Measurements from ENCODE around the gene SRGAP2B.
"Not testable (repeated sequence)": the region's sequence is repeated elsewhere in the genome, so short reads cannot be mapped to it uniquely, and the experiment has no call there.

Gene SRGAP2B

GRCh38 chr1:145095284-145096057 lies at the start of gene SRGAP2B, which contains the start of gene FAM72D:
Gene SRGAP2B (minus strand): TSS chr1:145095328. CDS start chr1:145092901, 2,427 bp downstream.
Gene FAM72D (plus strand): TSS chr1:145095974. CDS start chr1:145096848, 874 bp downstream.
- DNase-seq: not testable (repeated sequence)

DNA sequence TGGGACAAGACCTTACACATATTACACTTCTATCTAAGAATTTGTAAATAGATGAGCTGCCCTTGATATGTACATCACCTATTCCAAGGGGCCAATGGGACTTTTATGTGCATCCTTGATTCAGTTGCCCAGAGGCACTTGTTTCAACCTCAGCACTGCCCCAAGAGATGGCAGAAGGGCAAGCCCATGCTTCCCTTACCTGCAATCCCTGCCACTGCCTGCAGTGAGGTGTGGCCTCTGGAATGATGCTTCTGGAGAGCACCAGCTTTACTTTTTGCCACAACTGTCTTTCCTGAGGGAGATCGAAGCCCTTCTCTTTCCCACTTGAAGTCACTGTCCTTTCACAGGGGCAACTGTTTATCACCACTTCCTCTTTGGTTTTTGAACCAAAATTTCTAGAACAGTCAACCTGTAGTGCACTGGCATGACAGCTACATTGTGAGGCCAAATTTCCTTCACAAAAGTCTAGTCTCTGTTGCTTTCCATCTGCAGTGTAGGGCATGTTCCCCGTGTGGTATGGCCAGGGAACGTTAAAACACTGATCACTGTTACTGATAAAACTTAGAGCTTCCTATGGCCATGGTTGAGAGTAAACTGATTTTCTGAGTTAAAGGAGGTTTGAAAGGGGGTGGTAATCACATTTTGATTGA lies 49.3 kb upstream of the SRGAP2B start:
- not testable (repeated sequence) for DNase-seq

DNA sequence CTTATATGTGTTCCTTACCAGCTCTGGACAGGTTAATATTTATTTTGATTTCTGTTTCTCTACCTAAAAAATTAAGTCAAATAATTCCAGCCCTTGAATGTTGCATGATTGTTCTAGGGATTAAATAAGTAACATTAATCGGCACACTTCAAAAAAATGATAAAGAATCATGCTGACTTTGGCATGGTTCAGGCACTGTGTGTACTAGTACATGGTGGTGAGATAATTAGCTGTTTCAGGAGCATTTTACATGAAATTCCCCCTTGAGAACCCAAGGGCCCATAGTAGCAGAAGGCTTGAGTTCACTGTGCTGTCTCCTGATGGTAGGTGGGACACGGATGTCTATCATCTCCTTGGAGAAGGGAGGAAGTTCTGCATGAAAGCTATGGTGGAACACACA lies 45.4 kb upstream of the SRGAP2B start:
- DNase-seq: not testable (repeated sequence)

GRCh38 chr1:145134476-145134875 lies 39.3 kb upstream of the SRGAP2B start:
- not testable (repeated sequence) for DNase-seq

- not testable (repeated sequence) for DNase-seq
These were observed 33.8 kb upstream of the SRGAP2B start for GRCh38 chr1:145128697-145129469.

DNA sequence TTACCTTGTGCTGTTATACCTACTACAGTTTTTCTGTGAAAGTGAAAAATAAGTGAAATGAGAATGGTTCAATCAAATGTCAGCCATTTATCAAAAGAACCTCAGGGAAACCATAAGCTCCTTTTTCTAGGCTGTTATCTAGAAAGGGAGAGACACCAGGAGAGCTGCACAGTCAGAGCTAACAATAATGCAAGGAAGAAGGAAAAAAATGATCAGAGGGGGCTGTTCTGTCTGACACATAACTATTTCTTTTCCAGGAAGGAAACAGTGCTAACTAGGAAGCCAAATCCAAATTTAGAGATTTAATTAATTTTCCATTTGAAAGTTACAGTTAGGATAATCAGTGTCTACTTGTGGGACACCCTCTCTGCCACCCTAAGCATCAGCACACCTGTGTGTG lies 32.0 kb upstream of the SRGAP2B start:
- DNase-seq: not testable (repeated sequence)

DNA sequence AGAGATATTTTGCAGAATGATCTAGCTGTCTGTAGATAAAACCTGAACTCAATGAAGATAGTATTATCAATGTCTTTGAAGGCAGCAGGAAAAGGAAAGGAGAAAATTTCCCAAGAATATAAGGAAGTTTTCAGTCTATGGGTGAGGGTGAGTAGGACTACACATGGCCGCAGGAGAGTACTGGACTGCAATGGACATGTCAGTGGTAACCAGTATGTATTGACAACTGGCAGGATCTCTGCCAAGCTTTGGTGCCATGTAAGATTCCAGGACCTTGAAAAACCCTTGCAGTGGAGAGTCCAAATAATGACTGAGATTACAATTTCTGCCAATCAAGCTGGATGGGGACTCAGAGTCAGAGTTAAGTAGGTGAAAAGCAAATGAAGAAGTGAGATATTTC lies 30.0 kb upstream of the SRGAP2B start:
- DNase-seq: not testable (repeated sequence)

DNA sequence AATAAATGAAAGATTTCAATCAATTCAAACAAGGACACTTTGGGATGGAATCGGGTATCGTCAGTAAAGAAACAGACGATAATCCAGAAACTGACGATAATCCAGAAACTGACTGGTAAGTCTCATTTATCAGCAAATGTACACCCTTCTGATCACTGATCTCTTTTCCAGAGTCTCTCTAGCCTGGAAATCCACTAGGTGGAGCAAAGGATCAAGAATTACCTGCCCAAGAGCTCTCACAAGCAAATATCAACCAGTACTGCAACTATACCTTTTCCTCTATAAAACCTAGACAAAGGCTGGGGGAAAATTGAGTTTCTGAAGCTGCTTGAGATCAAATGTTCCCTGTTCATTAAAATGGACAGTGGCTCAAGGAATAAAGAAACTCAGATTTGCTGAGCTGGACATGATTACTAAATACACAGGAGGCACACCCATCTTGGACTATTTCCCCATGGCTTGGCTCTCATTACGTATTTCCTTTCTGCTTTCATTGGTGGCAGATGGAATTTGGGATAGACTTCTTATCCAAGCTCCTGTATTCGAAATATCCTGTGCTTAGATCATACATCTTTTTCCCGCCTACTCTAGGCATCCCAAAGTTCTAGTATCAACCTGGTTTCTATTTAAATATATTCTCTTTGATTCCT lies 29.0 kb upstream of the SRGAP2B start:
- DNase-seq: not testable (repeated sequence)

DNA sequence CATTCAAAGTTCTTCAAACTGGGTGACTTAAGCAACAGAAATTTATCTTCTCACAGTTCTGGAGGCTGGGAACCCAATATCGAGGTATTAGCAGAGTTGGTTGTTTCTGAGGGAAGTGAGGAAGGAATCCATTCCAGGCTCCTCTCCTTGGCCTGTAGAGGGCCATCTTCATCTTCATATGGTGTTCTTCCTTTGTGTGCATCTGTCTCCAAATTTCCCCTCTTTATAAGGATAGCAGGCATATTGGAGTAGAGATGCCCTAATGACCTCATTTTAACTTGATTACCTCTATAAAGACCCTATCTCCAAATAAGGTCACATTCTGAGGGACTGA lies 27.9 kb upstream of the SRGAP2B start:
- not testable (repeated sequence) for DNase-seq

- not testable (repeated sequence) for DNase-seq
These were observed 27.4 kb upstream of the SRGAP2B start for GRCh38 chr1:145122344-145123061.

DNA sequence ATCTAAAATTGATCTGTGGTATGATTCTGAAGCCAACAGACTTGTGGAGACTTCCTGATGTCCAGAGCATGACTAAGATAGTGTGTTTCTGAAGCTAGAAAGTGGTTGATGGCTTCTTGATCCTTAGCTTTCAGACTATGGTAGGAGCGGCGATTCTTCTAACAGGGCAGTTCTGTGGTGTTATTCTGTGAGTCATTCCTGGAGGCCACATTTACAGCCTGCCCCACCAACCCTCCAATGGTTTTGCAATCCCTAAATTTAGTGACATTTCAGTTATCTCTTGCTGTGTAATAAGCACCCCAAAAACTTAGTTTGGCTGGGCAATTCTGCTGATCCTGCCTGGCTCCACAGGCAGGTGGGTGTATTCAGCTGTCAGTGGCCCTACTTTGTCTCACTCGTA lies 24.7 kb upstream of the SRGAP2B start:
- not testable (repeated sequence) for DNase-seq

DNA sequence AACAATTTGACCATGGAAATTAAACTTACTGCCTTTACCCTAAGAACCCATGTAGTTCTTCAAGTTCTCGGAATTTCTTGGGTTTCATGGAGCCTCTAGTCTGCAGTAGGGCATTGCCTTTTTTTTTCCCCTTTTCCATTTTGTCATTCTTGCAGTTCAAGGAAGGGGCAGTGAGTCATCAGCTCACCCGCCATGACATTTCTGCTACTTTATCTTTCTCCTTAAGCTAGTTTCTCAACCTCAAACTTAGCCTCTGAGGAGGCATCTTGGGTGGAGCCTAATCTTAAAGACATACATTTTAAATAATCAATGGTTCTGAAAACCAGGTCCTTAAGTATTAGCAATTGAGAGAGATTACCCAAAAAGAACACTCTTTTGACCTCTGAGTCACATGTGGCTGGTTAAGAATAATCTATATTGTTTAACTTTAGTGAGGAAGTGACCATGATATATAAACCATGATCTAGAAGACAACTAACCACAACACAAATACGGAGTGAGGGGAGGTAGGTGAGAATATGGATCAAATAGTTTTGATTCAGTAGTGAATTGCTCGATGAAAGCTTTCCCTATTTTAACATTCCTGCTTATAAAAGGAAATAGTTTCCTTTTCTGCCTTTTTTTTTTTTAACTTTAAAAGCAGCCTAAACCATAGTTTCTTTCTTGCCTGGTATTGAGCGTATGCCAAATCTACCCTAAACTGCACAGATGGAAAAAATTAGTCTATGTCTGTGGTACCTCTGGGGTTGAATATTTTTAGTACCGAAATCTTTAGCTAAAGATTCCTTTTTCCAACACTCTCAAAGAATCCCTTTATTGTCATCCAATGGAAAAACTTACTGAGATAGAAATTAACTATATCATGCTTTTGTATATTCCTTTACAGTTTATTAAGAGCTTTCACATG lies 20.7 kb upstream of the SRGAP2B start:
- DNase-seq: not testable (repeated sequence)

DNA sequence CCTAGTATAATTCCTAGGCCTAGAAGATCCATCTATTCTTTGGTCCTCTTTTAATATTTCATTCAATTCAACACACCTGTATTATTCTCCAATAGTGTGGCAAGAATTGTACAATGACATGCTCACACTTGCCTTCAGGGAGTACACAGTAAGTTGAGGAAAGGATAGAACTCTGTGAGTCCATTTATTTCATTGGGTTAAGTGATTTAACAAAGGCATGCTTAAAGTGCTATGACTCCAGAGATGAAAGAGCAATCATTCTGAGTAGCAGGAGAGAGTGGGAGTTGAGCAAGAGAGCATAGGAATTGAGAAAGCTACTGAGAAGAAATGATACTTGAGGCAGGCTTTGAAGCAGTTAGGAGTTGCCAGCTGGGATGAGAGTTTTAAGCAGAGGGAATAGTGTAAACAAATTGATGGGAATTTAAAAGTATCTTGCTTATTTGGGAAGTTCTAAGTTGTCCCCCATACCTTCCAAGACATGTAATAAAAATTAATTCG lies 19.5 kb upstream of the SRGAP2B start:
- not testable (repeated sequence) for DNase-seq

GRCh38 chr1:145112703-145113102 lies 17.6 kb upstream of the SRGAP2B start:
- not testable (repeated sequence) for DNase-seq

- DNase-seq: not testable (repeated sequence)
These were observed 16.5 kb upstream of the SRGAP2B start for GRCh38 chr1:145111674-145112073.

GRCh38 chr1:145103294-145103693 lies 8.2 kb upstream of the SRGAP2B start:
- not testable (repeated sequence) for DNase-seq

- DNase-seq: not testable (repeated sequence)
These were observed 6.6 kb upstream of the SRGAP2B start for GRCh38 chr1:145101725-145102124.

- peak; percentile 9 for DNase-seq
These were observed 395 bp downstream of the SRGAP2B start for GRCh38 chr1:145094655-145095211.

GRCh38 chr1:145093517-145094149 lies 1.5 kb downstream of the SRGAP2B start:
- peak; percentile 20 for DNase-seq
